DMS53 treated with DMSO at 0.1 percent for 48 hours (cell line): Measurements from ENCODE around the gene PSAP.
A peak's percentile ranks its signal among the peaks of the same experiment; 100 is the strongest.

Experiments used
- DNase-seq: peaks from one replicate; lab custom pipeline; 2025; ENCODE audit not compliant: unreplicated experiment; lab: John Stamatoyannopoulos, UW

PSAP gene

GRCh38 chr10:71829171-71829570 lies 21.9 kb downstream of the PSAP start:
- DNase-seq, result no peak

DNA sequence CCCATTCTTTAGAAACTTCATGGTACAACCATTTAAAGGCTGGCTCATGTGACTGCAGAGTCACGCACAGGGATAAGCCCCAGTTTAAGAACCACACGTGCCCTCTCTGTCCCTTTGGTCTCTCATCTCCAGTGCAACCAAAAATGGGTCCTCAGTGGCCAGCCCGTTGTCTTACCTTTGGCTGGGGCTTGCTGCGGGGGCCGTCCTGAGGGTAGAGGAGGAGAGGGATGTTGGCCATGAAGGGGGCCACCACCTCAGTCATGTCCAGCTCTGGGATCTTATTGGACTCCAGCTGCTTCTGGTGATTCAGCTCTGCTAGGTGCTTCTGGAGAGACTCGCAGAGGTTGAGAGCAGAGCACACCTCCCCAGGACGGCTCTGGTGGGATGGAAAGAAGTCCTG lies 22.3 kb downstream of the PSAP start:
- DNase-seq, result no peak

DNA sequence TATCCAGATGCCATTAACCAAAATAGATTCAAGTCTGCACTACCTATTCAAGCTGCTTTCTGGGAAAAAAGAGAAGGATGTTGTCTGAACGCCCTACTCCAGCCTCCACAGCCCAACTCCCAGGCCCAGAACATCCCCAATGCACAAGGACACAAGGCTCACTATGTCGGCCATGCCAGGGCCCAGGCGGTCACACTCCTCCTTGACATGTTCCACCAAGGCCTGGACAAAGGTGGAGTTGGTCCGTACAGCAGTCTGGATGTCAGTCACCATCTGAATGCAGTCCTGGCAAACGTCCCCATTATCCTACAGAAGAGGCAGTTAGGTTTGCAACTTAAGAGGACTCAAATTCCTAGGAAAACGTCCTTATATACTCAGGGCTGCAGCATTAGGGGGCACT lies 23.2 kb downstream of the PSAP start:
- DNase-seq, result no peak

GRCh38 chr10:71825217-71825616 lies 25.8 kb downstream of the PSAP start:
- no peak for DNase-seq

- DNase-seq, result no peak
Observed at GRCh38 chr10:71824333-71824732, 26.7 kb downstream of the PSAP start.

- no peak for DNase-seq
Observed at GRCh38 chr10:71823356-71823755, 27.7 kb downstream of the PSAP start.

DNA sequence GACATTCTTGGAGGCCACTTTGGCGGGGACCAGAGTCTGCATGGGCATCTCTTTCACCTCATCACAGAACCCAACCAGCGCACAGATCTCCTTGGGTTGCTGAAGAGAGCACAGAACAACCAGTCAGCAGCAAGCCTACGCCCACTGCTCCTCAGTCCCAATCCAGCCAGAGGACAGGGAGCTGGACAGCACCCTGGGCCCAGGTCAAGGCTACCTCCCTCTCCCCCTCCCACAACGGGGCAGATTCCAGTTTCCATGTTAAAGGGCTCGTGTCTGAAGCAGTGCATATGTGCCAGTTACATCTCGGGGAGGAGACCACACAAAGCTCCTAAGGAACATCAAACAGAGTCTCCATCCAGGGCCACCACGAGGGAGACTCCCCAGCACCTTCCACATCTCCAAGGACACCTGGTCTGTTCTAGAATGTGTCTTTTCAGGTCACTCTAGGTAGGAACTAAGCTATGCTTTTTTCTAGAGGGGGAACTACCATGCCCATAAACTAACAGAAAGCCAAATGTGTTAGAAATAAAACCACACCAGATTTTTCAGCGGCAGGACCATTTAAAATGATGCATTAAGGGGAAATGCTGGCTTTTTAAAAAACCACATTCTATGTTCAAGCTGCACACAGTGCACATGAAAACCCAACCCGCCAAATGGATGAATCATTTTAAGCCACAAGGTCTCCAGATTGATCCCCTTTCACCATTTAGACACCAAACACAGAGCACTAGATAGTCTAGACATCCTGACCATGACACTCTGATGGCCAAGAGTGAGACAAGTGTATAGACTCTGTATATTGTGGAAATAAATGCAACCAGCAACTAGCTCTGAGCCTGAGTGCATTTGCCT lies 28.9 kb downstream of the PSAP start:
- DNase-seq, result no peak

DNA sequence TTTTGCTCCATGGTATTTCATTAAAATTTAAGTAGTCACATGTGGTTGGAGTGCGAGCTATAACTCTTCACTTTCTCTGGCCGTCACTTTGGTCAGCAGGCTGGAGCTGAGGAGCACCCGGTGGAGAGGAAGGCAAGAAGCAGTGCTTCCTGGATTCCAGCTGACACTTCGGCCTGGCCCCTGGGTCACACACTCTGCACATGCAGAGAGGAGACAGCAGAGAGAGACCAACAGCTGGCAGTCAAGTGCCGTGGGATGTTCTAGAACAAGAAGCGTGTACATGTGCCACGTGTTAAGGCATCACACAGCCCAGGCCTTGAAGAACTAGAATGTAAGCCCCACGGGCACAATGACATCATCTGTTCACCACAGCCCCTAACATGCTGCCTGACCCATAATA lies 30.1 kb downstream of the PSAP start:
- no peak for DNase-seq

DNA sequence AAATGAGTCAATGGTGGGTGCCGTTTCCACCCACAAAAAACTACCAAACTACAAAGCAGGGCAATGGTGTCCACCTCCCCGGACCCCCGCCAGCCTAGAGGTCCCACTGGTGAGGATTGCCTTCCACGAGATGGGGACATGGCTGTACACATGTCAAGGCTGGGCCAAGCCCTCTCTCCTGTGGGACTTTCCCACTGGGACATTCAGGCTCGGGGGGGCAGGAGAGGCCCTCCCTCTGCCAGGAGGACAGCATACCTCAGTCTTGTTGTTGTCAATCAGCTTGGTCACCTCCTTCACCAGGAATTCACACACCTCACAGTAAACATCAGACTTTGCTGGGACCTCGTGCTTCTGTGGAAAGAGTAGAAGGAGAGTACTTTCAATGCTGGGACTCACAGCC lies 31.1 kb downstream of the PSAP start:
- no peak for DNase-seq

DNA sequence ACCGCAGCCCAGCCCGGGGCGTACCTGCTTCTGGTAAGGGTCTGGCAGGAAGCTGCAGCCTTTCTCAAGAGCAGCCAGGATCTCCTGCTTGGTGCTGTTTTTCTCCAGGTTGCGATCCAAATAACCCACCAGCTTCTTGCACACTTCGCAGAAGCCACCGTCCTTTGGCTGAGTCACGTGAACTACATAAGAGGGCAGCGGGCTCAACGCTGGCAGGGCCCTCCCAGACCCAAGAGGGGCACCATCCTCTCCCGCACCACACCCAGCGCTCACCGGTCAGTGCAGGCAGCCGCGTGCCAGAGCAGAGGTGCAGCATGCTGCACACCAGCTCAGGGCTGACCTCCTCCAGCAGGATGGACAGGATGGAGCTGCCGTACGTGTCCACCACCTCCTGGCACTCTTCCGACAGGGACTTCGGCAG lies 31.6 kb downstream of the PSAP start:
- no peak for DNase-seq

GRCh38 chr10:71818674-71819260 lies 32.3 kb downstream of the PSAP start:
- no peak for DNase-seq

DNA sequence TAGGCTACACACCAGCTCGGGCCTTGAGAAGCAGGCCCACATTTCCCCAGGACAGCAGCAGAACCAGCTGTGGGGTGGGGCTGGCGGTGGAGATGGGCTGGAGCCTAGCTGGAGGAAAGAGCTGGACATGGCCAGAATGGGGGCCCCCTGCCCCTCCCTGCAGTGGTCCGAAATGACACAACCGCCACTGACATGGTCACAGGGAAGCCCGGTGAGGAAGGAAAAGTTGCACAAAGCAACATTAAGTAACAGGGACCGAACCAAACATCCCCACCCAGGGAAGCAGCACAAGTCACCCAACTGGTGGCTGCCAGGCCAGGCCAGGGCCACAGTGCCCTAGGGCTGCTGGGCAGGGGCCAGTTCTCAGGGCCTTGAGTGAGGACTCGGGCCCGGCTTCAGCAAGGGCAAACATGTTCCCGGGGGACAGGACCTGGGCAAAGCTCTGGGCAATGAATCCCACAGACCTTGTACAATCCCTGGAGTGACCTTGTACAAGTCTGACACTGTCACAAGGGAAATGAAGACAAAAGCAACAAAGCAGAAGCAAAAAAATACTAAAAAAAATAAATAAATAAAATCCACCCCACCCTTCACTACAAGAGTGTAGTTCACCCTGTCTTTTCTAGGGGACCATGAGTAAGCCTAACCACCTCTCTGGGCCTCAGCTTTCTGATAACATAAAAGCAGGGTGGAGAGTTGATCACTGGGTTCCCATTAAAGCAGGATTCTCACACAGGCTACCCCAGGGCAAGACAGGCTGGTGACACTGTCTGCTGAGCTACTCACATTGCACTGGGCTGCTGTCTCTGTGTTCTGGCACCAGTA lies 33.0 kb downstream of the PSAP start:
- no peak for DNase-seq

DNA sequence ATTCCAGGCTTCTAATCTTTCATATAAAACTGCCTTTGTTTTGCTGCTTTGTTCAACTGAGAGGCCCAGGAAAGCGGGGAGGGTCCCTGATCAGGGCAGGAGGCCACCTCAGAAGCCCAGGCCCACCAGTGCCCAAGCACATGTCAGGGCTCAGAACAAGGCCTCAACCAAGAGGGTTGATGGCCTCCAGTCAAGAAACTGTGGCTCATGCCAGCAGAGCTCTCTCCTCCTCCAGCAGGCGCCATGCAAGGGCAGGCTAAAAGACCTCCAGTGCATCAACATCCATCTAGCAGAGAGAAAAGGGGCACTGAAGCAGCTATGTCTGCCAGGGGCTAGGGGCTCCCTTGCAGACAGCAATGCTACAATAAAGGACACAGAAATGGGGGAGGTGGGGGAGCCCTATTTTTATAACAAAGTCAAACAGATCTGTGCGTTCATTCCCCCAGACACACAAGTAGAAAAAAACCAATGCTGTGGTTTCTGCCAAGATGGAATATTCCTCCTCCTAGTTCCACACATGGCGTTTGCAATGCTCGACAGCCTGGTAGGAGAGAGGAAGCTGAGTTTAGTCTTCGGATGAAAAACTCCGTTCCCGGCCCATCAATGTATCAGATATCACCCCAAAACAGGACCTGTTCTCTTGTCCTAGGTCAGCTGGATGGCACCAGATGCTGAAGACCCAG lies 34.0 kb downstream of the PSAP start:
- DNase-seq, result no peak

DNA sequence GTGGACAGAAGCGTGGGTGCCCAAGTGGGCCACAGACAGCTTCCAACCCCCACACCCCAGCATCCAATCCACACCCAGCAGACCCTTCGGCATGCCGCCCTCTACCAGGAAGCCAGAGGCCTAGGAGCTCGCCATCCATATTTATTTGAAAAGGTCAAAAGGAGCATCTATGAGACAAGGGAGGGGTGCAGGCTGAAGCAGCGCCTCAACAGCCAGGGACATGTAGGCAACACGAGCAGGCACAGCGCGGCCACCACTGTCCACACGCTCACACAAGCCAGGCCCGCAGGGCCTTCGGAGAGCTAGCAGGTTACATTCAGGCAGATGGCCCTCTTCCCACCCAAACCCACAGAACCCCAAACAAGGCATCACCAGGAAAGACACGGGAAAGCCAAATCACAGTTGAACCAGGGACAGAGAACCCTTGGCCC lies 34.6 kb downstream of the PSAP start:
- no peak for DNase-seq

- DNase-seq, result no peak
Observed at GRCh38 chr10:71815515-71816130, 35.4 kb downstream of the PSAP start.

DNA sequence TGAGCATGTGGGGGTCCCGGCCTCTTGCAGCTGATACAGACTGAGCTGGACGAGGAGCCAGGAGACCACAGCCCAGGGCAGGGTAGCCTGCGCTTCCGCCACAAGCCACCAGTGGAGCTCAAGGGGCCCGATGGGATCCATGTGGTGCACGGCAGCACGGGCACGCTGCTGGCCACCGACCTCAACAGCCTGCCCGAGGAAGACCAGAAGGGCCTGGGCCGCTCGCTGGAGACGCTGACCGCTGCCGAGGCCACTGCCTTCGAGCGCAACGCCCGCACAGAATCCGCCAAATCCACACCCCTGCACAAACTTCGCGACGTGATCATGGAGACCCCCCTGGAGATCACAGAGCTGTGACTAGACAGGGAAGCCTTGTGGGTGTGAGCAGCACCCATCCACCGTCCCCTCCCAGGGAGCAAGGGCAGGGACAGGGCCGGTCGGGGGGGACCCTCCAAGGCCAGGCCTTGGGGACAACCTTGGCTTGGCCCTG lies 36.1 kb downstream of the PSAP start:
- DNase-seq, result no peak

DNA sequence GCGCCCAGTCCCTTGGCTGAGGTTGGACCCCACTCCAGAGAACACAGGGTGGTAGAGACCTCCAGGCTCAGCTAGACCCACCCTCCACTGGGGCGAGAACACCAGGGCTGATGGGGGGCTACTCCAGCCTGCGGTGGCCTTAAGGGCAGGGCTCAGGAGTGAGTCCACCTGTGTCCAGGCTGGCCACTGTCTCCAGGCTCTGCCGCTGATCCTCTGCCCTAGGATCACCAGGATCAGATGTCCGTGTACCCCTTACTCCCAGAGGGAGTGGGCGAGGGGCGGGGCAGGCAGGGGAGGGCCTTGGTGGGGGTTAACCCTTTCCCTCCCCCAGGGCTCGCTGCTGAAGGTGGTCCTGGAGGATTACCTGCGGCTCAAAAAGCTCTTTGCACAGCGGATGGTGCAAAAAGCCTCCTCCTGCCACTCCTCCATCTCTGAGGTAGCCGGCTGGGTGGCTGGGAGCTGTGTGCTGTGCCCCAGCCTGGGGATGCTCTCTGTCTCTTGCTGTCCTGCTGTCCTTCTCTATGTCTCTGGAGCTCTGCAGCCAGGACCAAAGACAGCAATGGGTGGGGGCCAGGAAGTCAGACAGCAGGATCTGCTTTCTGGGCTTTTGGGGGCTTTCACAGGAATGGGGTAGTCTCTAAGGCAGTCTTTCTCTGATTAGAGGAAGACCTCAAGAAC lies 38.0 kb downstream of the PSAP start:
- no peak for DNase-seq

- peak; percentile 2 for DNase-seq
Observed at GRCh38 chr10:71812016-71812912, 38.8 kb downstream of the PSAP start.

GRCh38 chr10:71811351-71811750 lies 39.7 kb downstream of the PSAP start:
- DNase-seq, result no peak
